Cerebellar cortex (tissue), 1 donor: ENCODE measurements around the gene WFS1.

Source experiments
- DNase-seq: peaks from one replicate; pipeline ENCODE4 v3.0.0-alpha.2; 2015; ENCODE audit warnings: low spot score

WFS1 gene

DNA sequence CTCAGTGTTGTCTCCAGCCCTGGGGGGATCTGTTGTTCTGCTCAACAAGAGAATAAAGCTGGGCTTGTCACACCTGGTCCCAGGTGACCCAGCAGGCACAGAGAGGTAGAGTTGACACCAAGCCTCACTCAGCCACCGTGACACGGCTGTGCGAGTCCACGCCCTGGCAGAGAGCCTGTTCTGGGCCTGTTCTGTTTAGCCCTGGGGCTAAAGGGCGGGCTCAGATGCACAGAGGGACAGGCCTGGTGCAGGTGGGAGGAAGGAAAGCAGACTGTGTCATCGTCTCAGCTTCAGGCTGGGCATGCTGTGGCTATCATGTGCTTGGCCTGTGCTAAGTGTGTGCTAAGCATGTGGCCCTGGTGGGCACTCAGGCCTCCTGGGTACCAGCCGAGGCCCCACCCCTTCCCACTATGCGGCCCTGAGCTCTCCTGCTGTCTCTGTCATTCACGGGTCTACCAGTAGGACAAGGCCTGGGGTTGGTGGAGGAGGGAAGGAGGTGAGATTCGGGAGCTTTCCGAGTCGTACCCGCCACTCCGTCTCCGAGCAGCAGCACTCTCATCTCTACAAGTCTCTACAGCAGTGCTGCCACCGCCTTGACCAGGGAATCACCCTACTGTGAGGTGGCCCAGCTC is 10.8 kb downstream of the WFS1 start:
- no peak for DNase-seq

GRCh38 chr4:6281436-6282313 is 12.0 kb downstream of the WFS1 start:
- peak; percentile 27 for DNase-seq

GRCh38 chr4:6282314-6282771 is 12.7 kb downstream of the WFS1 start:
- DNase-seq, result no peak

- DNase-seq, result no peak
These were observed 13.6 kb downstream of the WFS1 start for GRCh38 chr4:6283282-6283681.

- DNase-seq, result no peak
These were observed 17.6 kb downstream of the WFS1 start for GRCh38 chr4:6287017-6287788.

- DNase-seq, result no peak
These were observed 18.7 kb downstream of the WFS1 start for GRCh38 chr4:6288342-6288741.

- DNase-seq, result no peak
These were observed 19.2 kb downstream of the WFS1 start for GRCh38 chr4:6288871-6289270.

- no peak for DNase-seq
These were observed 20.6 kb downstream of the WFS1 start for GRCh38 chr4:6290256-6290655.

GRCh38 chr4:6290769-6291547 is 21.3 kb downstream of the WFS1 start:
- DNase-seq, result no peak

DNA sequence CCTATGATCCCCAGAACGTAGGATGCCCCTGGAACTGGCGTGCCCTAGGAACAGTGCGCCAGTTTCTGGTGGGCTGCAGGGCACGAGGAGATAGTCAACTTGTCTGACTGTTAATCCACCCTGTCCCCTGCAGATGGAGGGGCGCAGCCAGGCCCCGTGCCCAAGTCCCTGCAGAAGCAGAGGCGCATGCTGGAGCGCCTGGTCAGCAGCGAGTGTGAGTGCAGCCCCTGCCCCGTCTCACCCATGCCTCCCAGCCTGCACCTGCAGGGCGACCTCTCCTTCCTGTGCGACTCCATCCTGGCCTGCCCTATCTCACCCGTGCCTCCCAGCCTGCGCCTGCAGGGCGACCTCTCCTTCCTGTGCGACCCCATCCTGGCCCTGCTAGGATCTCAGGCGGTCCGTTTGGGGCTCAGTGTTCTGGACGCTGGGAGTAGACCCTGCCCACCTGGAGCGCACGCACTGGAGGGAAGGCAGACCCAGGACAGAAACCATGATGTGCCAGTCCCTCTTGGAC is 22.2 kb downstream of the WFS1 start:
- DNase-seq, result no peak

DNA sequence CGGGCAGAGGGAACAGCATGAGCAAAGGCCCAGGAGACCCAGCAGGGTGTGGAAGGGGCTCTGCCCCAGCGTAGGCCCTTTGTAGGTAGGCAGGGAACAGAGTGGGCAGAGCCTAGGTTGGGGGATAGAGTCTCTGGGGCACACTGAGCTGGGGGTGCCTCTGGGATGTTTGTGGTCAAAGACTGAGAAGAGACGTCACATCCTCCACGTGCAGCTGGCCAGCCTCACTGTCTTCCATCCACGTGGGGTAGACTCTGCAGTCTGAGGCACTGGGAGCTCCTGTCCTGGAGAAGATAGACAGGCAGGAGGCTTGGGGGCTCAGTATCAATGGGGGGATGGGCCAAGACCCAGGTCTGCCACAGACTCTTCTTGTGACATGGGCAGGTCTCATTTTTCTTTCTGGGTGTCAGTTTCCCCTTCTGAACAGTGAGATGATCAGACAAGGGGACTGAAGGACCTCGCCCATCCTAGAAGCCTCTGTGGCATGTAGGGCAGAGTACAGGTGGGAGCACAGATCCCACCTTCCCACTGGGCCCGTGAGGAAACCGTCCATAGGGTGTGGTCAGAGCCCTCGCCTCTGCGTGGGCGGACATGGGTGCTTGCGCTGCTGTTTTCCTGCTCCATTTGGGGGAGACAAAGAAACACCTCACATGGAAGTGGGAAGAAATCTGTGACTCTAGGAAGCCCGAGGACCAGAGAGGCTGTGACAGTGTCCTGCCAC is 22.9 kb downstream of the WFS1 start:
- no peak for DNase-seq

DNA sequence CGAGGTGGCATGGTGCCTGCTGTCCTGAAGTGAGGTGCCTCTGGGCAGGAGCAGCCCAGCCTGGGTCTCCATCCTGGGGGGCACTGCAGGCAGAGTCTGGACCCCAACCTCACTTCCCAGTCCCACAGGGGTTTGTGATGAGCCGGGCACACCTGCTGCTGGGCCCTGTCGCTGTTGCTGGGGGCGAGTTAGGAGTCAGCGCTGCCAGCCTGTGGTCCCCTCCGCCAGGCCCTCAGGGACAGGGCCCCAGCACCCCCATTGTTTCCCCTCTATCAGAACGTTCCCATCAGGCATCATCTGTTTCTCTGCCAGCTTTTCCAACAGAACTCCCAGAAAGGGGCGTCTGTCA is 23.4 kb downstream of the WFS1 start:
- DNase-seq, result no peak

DNA sequence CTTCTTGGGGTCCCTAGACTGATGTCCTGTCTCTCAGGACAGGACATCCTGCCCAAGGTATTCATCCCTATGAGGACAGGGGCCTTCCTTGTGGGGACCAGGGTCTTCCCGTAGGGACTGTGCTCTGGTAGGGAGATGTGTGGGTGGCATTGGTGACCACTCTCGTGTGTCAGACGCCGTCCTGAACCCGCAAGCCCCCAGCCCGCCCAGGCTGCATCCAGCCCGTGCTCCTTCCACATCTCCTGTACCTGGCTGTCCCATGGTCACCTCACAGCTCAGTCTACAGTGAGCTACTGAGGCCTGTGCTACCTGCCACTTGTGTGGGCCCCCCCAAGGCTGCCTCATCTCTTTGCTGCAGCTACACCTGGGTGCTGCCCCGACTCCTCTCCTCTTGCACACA is 24.0 kb downstream of the WFS1 start:
- DNase-seq, result no peak

GRCh38 chr4:6294705-6295421 is 25.2 kb downstream of the WFS1 start:
- no peak for DNase-seq

- no peak for DNase-seq
These were observed 25.8 kb downstream of the WFS1 start for GRCh38 chr4:6295495-6295894.

- DNase-seq, result no peak
These were observed 26.4 kb downstream of the WFS1 start for GRCh38 chr4:6296026-6296425.

- DNase-seq, result no peak
These were observed 27.7 kb downstream of the WFS1 start for GRCh38 chr4:6297266-6297815.

DNA sequence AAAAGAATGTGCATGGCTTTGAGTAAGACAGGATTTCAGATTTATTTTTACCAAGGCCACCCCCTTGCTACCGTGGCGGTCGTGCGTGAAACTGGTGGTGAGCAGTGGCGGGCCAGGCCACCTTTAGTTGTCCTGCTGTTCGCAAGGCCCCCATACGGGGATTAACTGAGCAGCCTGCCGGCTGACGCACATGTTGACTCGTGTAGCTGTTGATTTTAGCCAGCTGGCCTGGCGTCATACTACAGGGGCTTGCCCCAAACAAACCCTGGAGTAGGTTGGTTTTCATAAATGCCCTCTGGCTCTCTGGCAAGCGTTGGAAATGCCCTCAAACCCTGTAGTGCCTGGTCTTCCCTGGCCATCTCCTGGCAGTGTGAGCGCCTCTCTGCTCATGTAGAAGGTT is 28.4 kb downstream of the WFS1 start:
- no peak for DNase-seq

- DNase-seq, result no peak
These were observed 29.2 kb downstream of the WFS1 start for GRCh38 chr4:6298852-6299251.

DNA sequence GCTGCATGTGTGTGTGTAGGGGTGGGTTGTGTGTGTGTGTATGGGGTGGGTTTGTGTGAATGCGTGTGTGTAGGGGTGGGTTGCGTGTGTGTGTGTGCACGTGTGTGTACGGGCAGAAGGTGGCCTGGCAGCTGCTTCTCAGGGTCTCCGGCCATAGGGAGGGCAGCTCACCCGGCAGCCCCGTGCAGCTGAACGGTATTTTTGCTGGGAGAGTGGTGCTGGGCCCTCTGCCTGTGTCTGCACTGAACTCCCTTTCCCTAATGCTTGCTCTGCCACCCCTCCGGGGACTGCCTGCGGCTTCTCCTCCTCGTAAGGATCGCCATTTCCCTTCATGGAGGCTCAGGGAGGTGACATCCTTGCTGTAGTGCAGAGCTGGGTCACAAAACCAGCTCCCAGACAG is 30.2 kb downstream of the WFS1 start:
- DNase-seq, result no peak
